Heart left ventricle (tissue), 16 donors: ENCODE measurements around the gene MDH1. TPM values are rescaled to one million over a fixed set of nuclear protein-coding genes. Genes with fewer than 3 reads are reported as not detected.

ENCODE experiments used
- ATAC-seq, 4 donors: fragments of 200-7000 bp; cut with Tn5 transposase; one replicate each; pipeline ENCODE4 v1.9.1; 2020 to 2022; ENCODE audit warnings: moderate library complexity in 4 of 4, mild to moderate bottlenecking in 3 of 4, moderate number of reproducible peaks in 1 of 4
- DNase-seq, 5 donors: peaks; one replicate each; pipeline ENCODE4 v3.0.0-alpha.2; 2020
- H3K27ac ChIP-seq, 12 donors: fragments of 200-600 bp; sonication (generic) in 4 of 12; one replicate each; pipeline versions ENCODE4 v1.5.0 to v1.8.0; 2016 to 2022; ENCODE audit warnings: mild to moderate bottlenecking in 2 of 12
- H3K27me3 ChIP-seq, 9 donors: fragments of 200-600 bp; sonication (generic) in 2 of 9; one replicate each; pipeline versions ENCODE4 v1.5.1 to v1.8.0; 2016 to 2022; ENCODE audit warnings: mild to moderate bottlenecking in 3 of 9
- H3K36me3 ChIP-seq, 9 donors: fragments of 200-600 bp; sonication (generic) in 2 of 9; one replicate each; pipeline versions ENCODE4 v1.5.0 to v1.8.0; 2018 to 2022; ENCODE audit warnings: mild to moderate bottlenecking in 2 of 9
- H3K4me1 ChIP-seq, 12 donors: fragments of 200-600 bp; sonication (generic) in 4 of 12; one replicate each; pipeline versions ENCODE4 v1.5.0 to v1.8.0; 2016 to 2022; ENCODE audit warnings: mild to moderate bottlenecking in 3 of 12
- H3K4me3 ChIP-seq, 12 donors: fragments of 200-600 bp; sonication (generic) in 4 of 12; one replicate each; pipeline versions ENCODE4 v1.5.0 to v1.8.0; 2017 to 2022; ENCODE audit warnings: mild to moderate bottlenecking in 9 of 12, moderate library complexity in 4 of 12
- H3K9me3 ChIP-seq, 12 donors: fragments of 200-600 bp; sonication (generic) in 4 of 12; one replicate each; pipeline versions ENCODE4 v1.5.0 to v1.8.0; 2016 to 2022; ENCODE audit warnings: mild to moderate bottlenecking in 1 of 12
- CTCF ChIP-seq, 12 donors: fragments of 200-600 bp; sonication (generic) in 4 of 12; IDR thresholded peaks; one replicate each; pipeline versions ENCODE4 v1.5.0 to v1.8.0; 2018 to 2022; ENCODE audit warnings: antibody characterized with exemption in 12 of 12, mild to moderate bottlenecking in 5 of 12
- POLR2A ChIP-seq, 2 donors: fragments of 450-650 bp; IDR thresholded peaks; one replicate each; pipeline ENCODE4 v1.6.1; 2017; ENCODE audit warnings: antibody characterized with exemption in 2 of 2, mild to moderate bottlenecking in 2 of 2, moderate library complexity in 2 of 2
- WGBS, 4 donors: extraction: QIAGEN DNeasy Blood & Tissue Kit in 2 of 4; methylation state at CpG; one replicate each; pipeline versions ENCODE4 v1.1.5 to v1.1.7; 2013 to 2018; 5-methylcytosine and 5-hydroxymethylcytosine counted together
- intact Hi-C, 10 donors: fragments of 100-400 bp; cut with DNase I; formaldehyde crosslinking; loops; one replicate each; pipeline versions ENCODE4 v1.11.1 to v1.14.2; 2022
- polyA plus RNA-seq, 2 donors: library from polyadenylated mRNA; stranded (reverse); fragments of 200-250 nt; gene quantifications; one replicate each; pipeline ENCODE4 v1.2.3, GENCODE V29; 2013
- total RNA-seq, 9 donors: library from RNA; depleted of rRNA in 2 of 9; stranded (reverse); fragments of >200 nt in 2 of 9; fragmentation: NEBNext Ultra II Directional in 3 of 9; extraction: Animal tissue kit (Norgen Biotek cat#: 25700) in 3 of 9; gene quantifications; one replicate each; pipeline versions ENCODE4 v1.1.0 to v1.2.4, GENCODE V29; 2016 to 2023
- donor health status: ischemic (EF 13 %, LVEDD 7.1; RV severe dilation, severe dysfunction).
- donor health status: healthy with polysubstance abuse.
- donor health status: DM: no; HTN: yes; CAD: no.
- donor health status: DM: no; HTN: no; CAD: no.
- donor health status: ischemic (EF 25% LVEDD 6.9; RV normal size, moderate dysfunction).
- donor health status: ischemic (EF 25% LVEDD 5.7; RV mildly dilated, moderate dysfunction).
- donor health status: healthy.
- donor health status: DM: yes; HTN: yes; CAD: no.
- donor health status: ischemic (EF 35%, LVEDD 5.7; RV mildly dilated, moderate dysfunction).
- donor health status: nonischemic (EF 11% LVEDD 7.7; RV severe dilation, severe dysfunction).
- donor health status: DM: yes; HTN: yes; CAD: no.
- donor health status: PGD.
- donor health status: ischemic (EF 29% LVEDD 5.4; RV normal size, mild dysfunction).
- donor health status: nonischemic (EF 23%, LVEDD 6.1; RV moderate dilation, normal function).

Gene MDH1
- total and polyA plus RNA-seq, 11 donors: 862 to 2,242 (median 1,395) TPM

- 5 to 24% (median 17%) methylated on average over 1 of the region's 1 CpG for WGBS, 4 donors
- TF ChIP-seq POLR2A (IDR thresholded peaks at IDR 0.05) (no peak), CTCF (IDR thresholded peaks at IDR 0.05) (no peak)
- no peaks in the 10 kb centered on the region for H3K36me3 ChIP-seq
- intact Hi-C loops: no loop called here
- no peak overlapping the region for H3K4me3 ChIP-seq
- DNase-seq (no peak), ATAC-seq (no peak)
- no peak overlapping the region for H3K27ac ChIP-seq
- H3K4me1 ChIP-seq: no peaks in the 10 kb centered on the region
- H3K9me3 ChIP-seq: peaks cover 0 to 64% (median 25%) of the 10 kb centered on the region in 12 donors
- H3K27me3 ChIP-seq: no peaks in the 10 kb centered on the region
Observed at GRCh38 chr2:63631501-63631900, 42.7 kb downstream of the MDH1 start.

- DNase-seq (no peak), ATAC-seq (no peak)
- 82 to 89% (median 86%) methylated on average over 2 of the region's 2 CpGs for WGBS, 4 donors
- no peak overlapping the region for H3K27ac ChIP-seq
- intact Hi-C loops: no loop called here
- no peaks in the 10 kb centered on the region for H3K27me3 ChIP-seq
- no peak overlapping the region for H3K4me3 ChIP-seq
- no peak for TF ChIP-seq POLR2A (IDR thresholded peaks at IDR 0.05)
- TF ChIP-seq CTCF (IDR thresholded peaks at IDR 0.05): no peak
- H3K36me3 ChIP-seq: no peaks in the 10 kb centered on the region
- H3K4me1 ChIP-seq: no peaks in the 10 kb centered on the region
- peaks cover 0 to 71% (median 25%) of the 10 kb centered on the region in 12 donors for H3K9me3 ChIP-seq
Observed at GRCh38 chr2:63632382-63632781, 43.6 kb downstream of the MDH1 start.

- TF ChIP-seq CTCF (IDR thresholded peaks at IDR 0.05) (no peak), POLR2A (IDR thresholded peaks at IDR 0.05) (no peak)
- Histone ChIP-seq H3K27ac (no peak overlapping the region), H3K36me3 (no peaks in the 10 kb centered on the region), H3K4me1 (no peaks in the 10 kb centered on the region), H3K4me3 (no peak overlapping the region), H3K9me3 (peaks cover 0 to 36% (median 8%) of the 10 kb centered on the region in 12 donors), H3K27me3 (no peaks in the 10 kb centered on the region)
- ATAC-seq: no peak
- intact Hi-C loops: no loop called here
- 79 to 96% (median 95%) methylated on average over 1 of the region's 1 CpG for WGBS, 4 donors
- no peak for DNase-seq
Observed at GRCh38 chr2:63639344-63639743, 50.6 kb downstream of the MDH1 start.

GRCh38 chr2:63642946-63643345 is 54.2 kb downstream of the MDH1 start:
- H3K9me3 ChIP-seq: peaks cover 0 to 9% (median 0%) of the 10 kb centered on the region in 12 donors
- DNase-seq (no peak), ATAC-seq (no peak)

More at GRCh38 chr2:63642946-63643345, 54.2 kb downstream of the MDH1 start:
- Histone ChIP-seq H3K27ac (no peak overlapping the region), H3K36me3 (no peaks in the 10 kb centered on the region), H3K4me3 (no peak overlapping the region), H3K4me1 (no peaks in the 10 kb centered on the region), H3K27me3 (no peaks in the 10 kb centered on the region)
- intact Hi-C loops: no loop called here
- 74 to 95% (median 76%) methylated on average over 1 of the region's 1 CpG for WGBS, 4 donors
- no peak for TF ChIP-seq CTCF (IDR thresholded peaks at IDR 0.05)
- no peak for TF ChIP-seq POLR2A (IDR thresholded peaks at IDR 0.05)
